ENCODE results near the gene AGTPBP1.

DNA sequence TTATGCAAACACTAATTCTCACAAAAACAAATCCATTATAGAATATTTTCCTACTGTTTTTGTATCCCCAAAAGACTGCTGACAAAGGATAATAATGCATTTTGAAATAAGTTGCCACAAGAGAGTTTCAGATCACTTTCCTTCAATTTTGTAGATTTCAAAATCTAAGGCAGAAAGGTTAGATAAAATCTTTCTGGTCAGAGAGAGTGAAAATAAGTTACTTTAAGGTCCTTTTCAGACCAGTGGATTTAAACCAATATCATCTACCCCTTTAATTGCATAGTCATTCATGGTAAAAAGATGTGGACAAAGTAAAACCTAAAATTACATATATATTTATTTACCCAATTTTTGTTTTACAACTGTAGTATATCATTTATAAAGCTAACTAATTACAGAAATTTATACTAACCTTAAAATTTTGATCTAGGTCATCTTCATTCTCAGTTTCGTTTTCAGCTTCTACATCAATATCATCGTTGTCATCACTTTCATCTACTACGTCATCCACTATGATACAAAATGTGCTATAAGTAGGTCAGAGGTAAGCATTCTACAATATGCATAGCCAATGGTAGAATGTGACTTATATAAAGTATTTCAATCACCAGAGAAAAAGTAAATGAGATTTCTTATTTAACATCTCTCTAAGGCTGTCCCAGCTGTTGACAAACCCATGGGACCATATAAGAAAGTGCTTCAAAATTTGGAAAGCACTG lies 95.7 kb downstream of the AGTPBP1 start:
- TF ChIP-seq, protein P1, sequence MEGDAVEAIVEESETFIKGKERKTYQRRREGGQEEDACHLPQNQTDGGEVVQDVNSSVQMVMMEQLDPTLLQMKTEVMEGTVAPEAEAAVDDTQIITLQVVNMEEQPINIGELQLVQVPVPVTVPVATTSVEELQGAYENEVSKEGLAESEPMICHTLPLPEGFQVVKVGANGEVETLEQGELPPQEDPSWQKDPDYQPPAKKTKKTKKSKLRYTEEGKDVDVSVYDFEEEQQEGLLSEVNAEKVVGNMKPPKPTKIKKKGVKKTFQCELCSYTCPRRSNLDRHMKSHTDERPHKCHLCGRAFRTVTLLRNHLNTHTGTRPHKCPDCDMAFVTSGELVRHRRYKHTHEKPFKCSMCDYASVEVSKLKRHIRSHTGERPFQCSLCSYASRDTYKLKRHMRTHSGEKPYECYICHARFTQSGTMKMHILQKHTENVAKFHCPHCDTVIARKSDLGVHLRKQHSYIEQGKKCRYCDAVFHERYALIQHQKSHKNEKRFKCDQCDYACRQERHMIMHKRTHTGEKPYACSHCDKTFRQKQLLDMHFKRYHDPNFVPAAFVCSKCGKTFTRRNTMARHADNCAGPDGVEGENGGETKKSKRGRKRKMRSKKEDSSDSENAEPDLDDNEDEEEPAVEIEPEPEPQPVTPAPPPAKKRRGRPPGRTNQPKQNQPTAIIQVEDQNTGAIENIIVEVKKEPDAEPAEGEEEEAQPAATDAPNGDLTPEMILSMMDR (IDR thresholded peaks at IDR 0.05) = no peak
- TF ChIP-seq POLR2A (IDR thresholded peaks at IDR 0.05) (no peak), EP300 (IDR thresholded peaks at IDR 0.05) (no peak)
